M059J (cell line): ENCODE data around the gene AUTS2. TPM values are rescaled to one million over a fixed set of nuclear protein-coding genes. Genes with fewer than 3 reads are reported as not detected.
A peak's percentile ranks its signal among the peaks of the same experiment; 100 is the strongest.

ENCODE experiments used
- DNase-seq: peaks from one replicate; pipeline ENCODE4 v3.0.0-alpha.2; 2012; ENCODE audit warnings: low read depth
- total RNA-seq: library from RNA; depleted of rRNA; stranded (reverse); fragments of >200 nt; shearing (Covaris generic); gene quantifications from 2 replicates; pipeline ENCODE4 v1.2.3, GENCODE V29; 2014

Gene AUTS2
- total RNA-seq, 1 experiment from 2014 or later = 6.9 TPM

GRCh38 chr7:69787736-69788431 lies 189.6 kb downstream of the AUTS2 start:
- DNase-seq = no peak

- DNase-seq = no peak
Observed at GRCh38 chr7:69789563-69789962, 191.3 kb downstream of the AUTS2 start.

GRCh38 chr7:69790977-69791724 lies 192.9 kb downstream of the AUTS2 start:
- DNase-seq = no peak

GRCh38 chr7:69791739-69792138 lies 193.5 kb downstream of the AUTS2 start:
- DNase-seq = no peak

- no peak for DNase-seq
Observed at GRCh38 chr7:69795932-69796331, 197.7 kb downstream of the AUTS2 start.

- DNase-seq = no peak
Observed at GRCh38 chr7:69796416-69796815, 198.1 kb downstream of the AUTS2 start.

- no peak for DNase-seq
Observed at GRCh38 chr7:69799048-69799697, 200.9 kb downstream of the AUTS2 start.

- no peak for DNase-seq
Observed at GRCh38 chr7:69799990-69800389, 201.7 kb downstream of the AUTS2 start.

- peak; percentile 81 for DNase-seq
Observed at GRCh38 chr7:69800495-69800894, 202.2 kb downstream of the AUTS2 start.

GRCh38 chr7:69801729-69802682 lies 203.7 kb downstream of the AUTS2 start:
- DNase-seq = peak; percentile 34

GRCh38 chr7:69803699-69804516 lies 205.6 kb downstream of the AUTS2 start:
- DNase-seq = no peak

- DNase-seq = no peak
Observed at GRCh38 chr7:69804962-69805361, 206.7 kb downstream of the AUTS2 start.

- DNase-seq = no peak
Observed at GRCh38 chr7:69808391-69808790, 210.1 kb downstream of the AUTS2 start.

GRCh38 chr7:69811476-69812308 lies 213.4 kb downstream of the AUTS2 start:
- no peak for DNase-seq

- DNase-seq = no peak
Observed at GRCh38 chr7:69812756-69813155, 214.5 kb downstream of the AUTS2 start.

GRCh38 chr7:69813637-69814240 lies 215.5 kb downstream of the AUTS2 start:
- no peak for DNase-seq

GRCh38 chr7:69814421-69814962 lies 216.2 kb downstream of the AUTS2 start:
- peak; percentile 39 for DNase-seq

- no peak for DNase-seq
Observed at GRCh38 chr7:69816501-69816900, 218.2 kb downstream of the AUTS2 start.

- peak; percentile 67 for DNase-seq
Observed at GRCh38 chr7:69817121-69817520, 218.8 kb downstream of the AUTS2 start.
